Right lobe of liver (tissue), 4 donors: ENCODE results near the gene CKM.

ENCODE experiments used
- POLR2A ChIP-seq: fragments of 450-650 bp; IDR thresholded peaks from one replicate; pipeline ENCODE4 v1.6.1; 2017; ENCODE audit warnings: antibody characterized with exemption, mild to moderate bottlenecking
- TF ChIP-seq, protein P1 (sequence below), 4 donors: fragments of 200-600 bp in 3 of 4; fragments of 450-650 bp in 1 of 4; IDR thresholded peaks; one replicate each; pipeline versions ENCODE4 v1.5.1 to v1.8.0; 2016 to 2022; ENCODE audit warnings: antibody characterized with exemption in 4 of 4, mild to moderate bottlenecking in 2 of 4
- donor health status: DM: no; HTN: no; CAD: no.
- donor health status: DM: no; HTN: no; CAD: no.
- donor health status: DM: no; HTN: yes; CAD: no.

- TF ChIP-seq, protein P1, sequence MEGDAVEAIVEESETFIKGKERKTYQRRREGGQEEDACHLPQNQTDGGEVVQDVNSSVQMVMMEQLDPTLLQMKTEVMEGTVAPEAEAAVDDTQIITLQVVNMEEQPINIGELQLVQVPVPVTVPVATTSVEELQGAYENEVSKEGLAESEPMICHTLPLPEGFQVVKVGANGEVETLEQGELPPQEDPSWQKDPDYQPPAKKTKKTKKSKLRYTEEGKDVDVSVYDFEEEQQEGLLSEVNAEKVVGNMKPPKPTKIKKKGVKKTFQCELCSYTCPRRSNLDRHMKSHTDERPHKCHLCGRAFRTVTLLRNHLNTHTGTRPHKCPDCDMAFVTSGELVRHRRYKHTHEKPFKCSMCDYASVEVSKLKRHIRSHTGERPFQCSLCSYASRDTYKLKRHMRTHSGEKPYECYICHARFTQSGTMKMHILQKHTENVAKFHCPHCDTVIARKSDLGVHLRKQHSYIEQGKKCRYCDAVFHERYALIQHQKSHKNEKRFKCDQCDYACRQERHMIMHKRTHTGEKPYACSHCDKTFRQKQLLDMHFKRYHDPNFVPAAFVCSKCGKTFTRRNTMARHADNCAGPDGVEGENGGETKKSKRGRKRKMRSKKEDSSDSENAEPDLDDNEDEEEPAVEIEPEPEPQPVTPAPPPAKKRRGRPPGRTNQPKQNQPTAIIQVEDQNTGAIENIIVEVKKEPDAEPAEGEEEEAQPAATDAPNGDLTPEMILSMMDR (IDR thresholded peaks at IDR 0.05) = no peak
- no peak for TF ChIP-seq POLR2A
These were observed 28.2 kb downstream of the CKM start for GRCh38 chr19:45294291-45295029.
